GM23338 (cell line): ENCODE results near the gene ING5. TPM values are rescaled to one million over a fixed set of nuclear protein-coding genes. Genes with fewer than 3 reads are reported as not detected.
A peak's percentile ranks its signal among the peaks of the same experiment; 100 is the strongest.

Experiments
- ATAC-seq: fragments of 200-7000 bp; cut with Tn5 transposase; 3 replicates; pipeline ENCODE4 v1.9.1; 2020
- DNase-seq: peaks from one replicate; pipeline ENCODE4 v3.0.0-alpha.2; 2015; ENCODE audit warnings: low spot score
- H2AFZ ChIP-seq: fragments of 200-600 bp; sonication (generic); 2 replicates; pipeline ENCODE4 v1.8.0; 2016; ENCODE audit warnings: antibody characterized with exemption, mild to moderate bottlenecking, moderate library complexity
- H3F3A ChIP-seq: fragments of 200-600 bp; sonication (generic); replicated peaks from 2 replicates; pipeline ENCODE4 v1.8.0; 2017; ENCODE audit warnings: antibody characterized with exemption, mixed run types, low read depth
- H3K27ac ChIP-seq: fragments of 200-600 bp; sonication (generic); 2 replicates; pipeline ENCODE4 v1.6.1; 2016; ENCODE audit warnings: low read depth
- H3K27me3 ChIP-seq: fragments of 200-600 bp; sonication (generic); 2 replicates; pipeline ENCODE4 v1.8.0; 2016; ENCODE audit warnings: mild to moderate bottlenecking, mixed run types, moderate library complexity; ENCODE audit not compliant: insufficient read depth
- H3K36me3 ChIP-seq: fragments of 200-600 bp; sonication (generic); 2 replicates; pipeline ENCODE4 v1.8.0; 2016; ENCODE audit warnings: mild to moderate bottlenecking; ENCODE audit not compliant: insufficient read depth
- H3K4me1 ChIP-seq: fragments of 200-600 bp; sonication (generic); 2 replicates; pipeline ENCODE4 v1.8.0; 2016; ENCODE audit warnings: mild to moderate bottlenecking, moderate library complexity; ENCODE audit not compliant: insufficient read depth
- H3K4me2 ChIP-seq: fragments of 200-600 bp; sonication (generic); 2 replicates; pipeline ENCODE4 v1.7.1; 2017; ENCODE audit warnings: mixed run types
- H3K4me3 ChIP-seq: fragments of 200-600 bp; sonication (generic); 2 replicates; pipeline ENCODE4 v1.6.1; 2016; ENCODE audit warnings: mixed run types
- H3K79me2 ChIP-seq: fragments of 200-600 bp; sonication (generic); replicated peaks from 2 replicates; pipeline ENCODE4 v1.8.0; 2017; ENCODE audit warnings: mild to moderate bottlenecking; ENCODE audit not compliant: insufficient read depth
- H3K9me2 ChIP-seq: fragments of 200-600 bp; sonication (generic); 2 replicates; pipeline ENCODE4 v1.8.0; 2017; ENCODE audit not compliant: insufficient read depth
- H4K20me1 ChIP-seq: fragments of 200-600 bp; sonication (generic); replicated peaks from 2 replicates; pipeline ENCODE4 v1.8.0; 2017; ENCODE audit warnings: mild to moderate bottlenecking; ENCODE audit not compliant: insufficient read depth
- H3K27ac Mint-ChIP-seq: 2 replicates; pipeline ENCODE4 v1.8.0; 2020; ENCODE audit warnings: inconsistent platforms, mild to moderate bottlenecking, moderate library complexity, mixed read lengths
- H3K27me3 Mint-ChIP-seq: 3 replicates; pipeline ENCODE4 v1.8.0; 2022; ENCODE audit warnings: low read depth, mild to moderate bottlenecking, moderate library complexity, mixed read lengths, inconsistent platforms; ENCODE audit not compliant: insufficient read depth, poor library complexity
- H3K36me3 Mint-ChIP-seq: 3 replicates; pipeline ENCODE4 v1.8.0; 2021; ENCODE audit warnings: low read depth, mild to moderate bottlenecking, inconsistent platforms, moderate library complexity, mixed read lengths
- H3K4me1 Mint-ChIP-seq: 3 replicates; pipeline ENCODE4 v1.8.0; 2020; ENCODE audit warnings: mild to moderate bottlenecking, inconsistent platforms, mixed read lengths
- H3K4me3 Mint-ChIP-seq: 3 replicates; pipeline ENCODE4 v1.8.0; 2021; ENCODE audit warnings: moderate library complexity, mild to moderate bottlenecking, inconsistent platforms, mixed read lengths
- H3K9me3 Mint-ChIP-seq: 3 replicates; pipeline ENCODE4 v1.8.0; 2020; ENCODE audit warnings: moderate library complexity, mild to moderate bottlenecking, inconsistent platforms, mixed read lengths
- CREB1 ChIP-seq: fragments of 250-450 bp; sonication (Bioruptor Pico); IDR thresholded peaks from 2 replicates; pipeline ENCODE4 v1.5.0; 2020; ENCODE audit warnings: low read depth, mild to moderate bottlenecking, moderate library complexity
- ETS1 ChIP-seq: IDR thresholded peaks from 2 replicates; pipeline ENCODE4 v1.6.1; 2016; ENCODE audit warnings: antibody characterized with exemption
- EZH2 ChIP-seq: fragments of 200-600 bp; sonication (generic); IDR thresholded peaks from one replicate; pipeline ENCODE4 v1.8.0; 2017; ENCODE audit warnings: antibody characterized with exemption, mild to moderate bottlenecking, low read depth; ENCODE audit not compliant: unreplicated experiment
- EZH2phosphoT487 ChIP-seq: fragments of 200-600 bp; sonication (generic); IDR thresholded peaks from one replicate; pipeline ENCODE4 v1.8.1; 2018; ENCODE audit warnings: antibody characterized with exemption; ENCODE audit not compliant: unreplicated experiment
- JUNB ChIP-seq: IDR thresholded peaks from one replicate; pipeline ENCODE4 v1.6.1; 2016; ENCODE audit warnings: antibody characterized with exemption; ENCODE audit not compliant: unreplicated experiment
- NANOG ChIP-seq: IDR thresholded peaks from 2 replicates; pipeline ENCODE4 v1.6.1; 2016; ENCODE audit warnings: antibody characterized with exemption, borderline replicate concordance
- POLR2AphosphoS5 ChIP-seq: IDR thresholded peaks from 2 replicates; pipeline ENCODE4 v1.6.1; 2016; ENCODE audit warnings: antibody characterized with exemption, low read depth
- REST ChIP-seq: IDR thresholded peaks from one replicate; pipeline ENCODE4 v1.6.1; 2018; ENCODE audit warnings: antibody characterized with exemption; ENCODE audit not compliant: unreplicated experiment
- STAT1 ChIP-seq: IDR thresholded peaks from one replicate; pipeline ENCODE4 v1.6.1; 2016; ENCODE audit warnings: antibody characterized with exemption; ENCODE audit not compliant: unreplicated experiment
- ZNF331 ChIP-seq: fragments of 250-450 bp; sonication (Bioruptor Pico); IDR thresholded peaks from 2 replicates; pipeline ENCODE4 v1.5.0; 2020; ENCODE audit warnings: low read depth, mild to moderate bottlenecking, moderate library complexity
- polyA plus RNA-seq: library from polyadenylated mRNA; unstranded; fragments of >200 nt; fragmentation: Nextera tagmentation; extraction: Ambion mirVana; gene quantifications from 2 replicates; pipeline ENCODE4 v1.2.1, GENCODE V29; 2016
- total RNA-seq: library from RNA; depleted of rRNA; stranded (reverse); fragments of >200 nt; shearing (Covaris generic); gene quantifications from 2 replicates; pipeline ENCODE4 v1.2.3, GENCODE V29; 2014

Gene ING5
- total and polyA plus RNA-seq, 2 experiments from 2014 or later: 25.7 to 42.5 TPM

DNA sequence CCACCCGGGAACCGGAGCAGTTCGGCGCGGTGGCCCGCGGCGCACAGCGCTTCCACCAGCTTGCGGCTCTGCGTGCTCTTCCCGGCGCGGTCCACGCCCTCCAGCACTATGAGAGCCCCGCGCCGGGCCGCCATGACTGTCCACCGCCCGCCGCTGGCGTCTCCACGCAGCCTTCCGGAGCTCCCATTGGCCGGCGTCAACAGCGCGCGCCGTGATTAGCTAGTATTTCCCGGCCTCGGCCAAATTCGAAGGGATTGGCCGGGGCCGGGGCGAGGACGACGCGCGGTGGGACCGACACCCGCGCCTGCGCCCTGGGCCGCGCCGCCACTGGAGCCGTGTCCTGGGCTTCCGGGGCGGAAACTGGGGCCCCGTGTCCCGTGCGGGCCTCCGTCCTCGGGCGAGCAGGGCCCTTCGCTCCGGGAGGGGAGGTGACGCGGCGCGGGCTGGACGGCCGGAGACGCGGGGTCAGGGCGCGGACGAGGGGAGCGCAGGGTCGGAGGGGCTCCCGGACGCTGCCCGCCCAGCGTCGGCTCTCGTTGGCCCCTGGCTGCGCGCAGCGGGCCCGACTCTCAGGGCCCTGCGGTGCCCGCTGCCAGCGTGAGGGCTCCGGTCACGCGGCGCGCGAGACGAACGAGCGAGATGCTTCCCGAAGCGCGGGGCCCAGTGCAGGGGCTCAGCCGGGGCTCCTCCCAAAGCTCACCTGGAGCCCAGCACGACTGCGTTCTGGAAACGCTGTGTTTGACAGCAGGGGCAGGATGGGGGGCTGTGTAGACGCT, 15.0 kb upstream of the ING5 start, which contains the start of gene DTYMK:
TSS of gene DTYMK (minus strand) at position 166 of the 776 bp plus-strand sequence. CDS start at position 134, 32 bp downstream.
- Histone ChIP-seq H3K27me3 (no peaks in the 10 kb centered on the region), H3K4me2 (peak within 1 kb of the TSS; percentile 91), H3F3A (0 out of 2 replicates have a peak, but pooled peaks cover 4% of the 10 kb centered on the region), H4K20me1 (peaks cover 9% of the 10 kb centered on the region; the same call in 1 of the 2 replicates), H3K79me2 (peaks cover 49% of the 10 kb centered on the region), H2AFZ (peak within 1 kb of the TSS; percentile 78), H3K27ac (peak within 1 kb of the TSS; percentile 66; the same call in 1 of the 2 replicates), H3K4me3 (peak within 1 kb of the TSS; percentile 80), H3K36me3 (peaks cover 31% of the 10 kb centered on the region), H3K4me1 (peaks cover 11% of the 10 kb centered on the region), H3K9me2 (no peaks in the 10 kb centered on the region)
- Mint-ChIP-seq H3K4me3 (peak within 1 kb of the TSS; percentile 85), H3K27me3 (peaks cover 3% of the 10 kb centered on the region), H3K4me1 (peaks cover 7% of the 10 kb centered on the region; the same call in 2 of the 3 replicates), H3K27ac (peak within 1 kb of the TSS; percentile 96), H3K9me3 (no peaks in the 10 kb centered on the region; the same call in 2 of the 3 replicates), H3K36me3 (peaks cover 44% of the 10 kb centered on the region)
- DNase-seq (peak; percentile 98), ATAC-seq (peak; percentile 96)
- TF ChIP-seq ETS1 (peak; percentile 38; the same call in 1 of the 2 replicates), STAT1 (no peak), NANOG (0 out of 2 replicates have a peak, but pooled peaks have one; percentile 9), POLR2AphosphoS5 (peak; percentile 80), CREB1 (CRISPR knock-in tag) (peak; percentile 93), JUNB (no peak), ZNF331 (CRISPR knock-in tag) (no peak)

GRCh38 chr2:241689306-241689705, 12.5 kb upstream of the ING5 start:
- H3K27ac ChIP-seq: no peak overlapping the region
- H3K36me3 Mint-ChIP-seq: peaks cover 26% of the 10 kb centered on the region
- H3K4me3 Mint-ChIP-seq: no peak overlapping the region
- no peaks in the 10 kb centered on the region; the same call in 2 of the 3 replicates for H3K9me3 Mint-ChIP-seq
- peaks cover 4% of the 10 kb centered on the region for H3K27me3 Mint-ChIP-seq
- no peak for DNase-seq
- H4K20me1 ChIP-seq: no peaks in the 10 kb centered on the region; the same call in 1 of the 2 replicates
- H2AFZ ChIP-seq: no peak overlapping the region
- peaks cover 27% of the 10 kb centered on the region for H3K79me2 ChIP-seq
- peaks cover 7% of the 10 kb centered on the region; the same call in 2 of the 3 replicates for H3K4me1 Mint-ChIP-seq
- no peaks in the 10 kb centered on the region for H3K27me3 ChIP-seq
- H3K27ac Mint-ChIP-seq: no peak overlapping the region
- 0 out of 2 replicates have a peak, but pooled peaks cover 4% of the 10 kb centered on the region for H3F3A ChIP-seq
- no peak overlapping the region for H3K4me2 ChIP-seq
- no peaks in the 10 kb centered on the region for H3K9me2 ChIP-seq
- no peak for ATAC-seq
- peaks cover 11% of the 10 kb centered on the region for H3K4me1 ChIP-seq
- no peak overlapping the region for H3K4me3 ChIP-seq
- peaks cover 12% of the 10 kb centered on the region for H3K36me3 ChIP-seq
- TF ChIP-seq JUNB: no peak
- TF ChIP-seq EZH2: no peak
- TF ChIP-seq EZH2phosphoT487: no peak
- no peak for TF ChIP-seq POLR2AphosphoS5
- TF ChIP-seq REST: no peak
- TF ChIP-seq NANOG: no peak
- no peak for TF ChIP-seq CREB1 (CRISPR knock-in tag)
